Measurements from ENCODE around the gene SEMG2.

DNA sequence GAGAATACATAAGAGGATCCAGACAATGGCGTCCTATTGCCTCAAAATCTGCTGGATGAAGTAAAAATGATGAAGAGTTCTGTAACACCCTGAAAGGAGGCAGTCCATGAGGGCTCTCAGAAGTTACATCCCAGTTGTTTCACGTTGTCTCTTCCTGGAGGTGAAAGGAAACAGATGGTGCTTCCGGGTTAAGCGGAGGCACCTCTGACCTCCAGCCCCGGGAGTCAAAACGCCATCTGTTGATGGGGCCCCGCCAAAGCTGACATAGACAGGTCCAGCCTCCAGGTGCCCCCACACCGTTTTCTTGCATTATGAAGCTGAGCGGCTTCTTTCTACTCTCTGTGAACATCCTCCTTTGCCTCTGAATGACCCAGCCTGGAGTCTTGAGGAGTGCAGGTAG is 9.5 kb downstream of the SEMG2 start:
- TF ChIP-seq, protein P1, sequence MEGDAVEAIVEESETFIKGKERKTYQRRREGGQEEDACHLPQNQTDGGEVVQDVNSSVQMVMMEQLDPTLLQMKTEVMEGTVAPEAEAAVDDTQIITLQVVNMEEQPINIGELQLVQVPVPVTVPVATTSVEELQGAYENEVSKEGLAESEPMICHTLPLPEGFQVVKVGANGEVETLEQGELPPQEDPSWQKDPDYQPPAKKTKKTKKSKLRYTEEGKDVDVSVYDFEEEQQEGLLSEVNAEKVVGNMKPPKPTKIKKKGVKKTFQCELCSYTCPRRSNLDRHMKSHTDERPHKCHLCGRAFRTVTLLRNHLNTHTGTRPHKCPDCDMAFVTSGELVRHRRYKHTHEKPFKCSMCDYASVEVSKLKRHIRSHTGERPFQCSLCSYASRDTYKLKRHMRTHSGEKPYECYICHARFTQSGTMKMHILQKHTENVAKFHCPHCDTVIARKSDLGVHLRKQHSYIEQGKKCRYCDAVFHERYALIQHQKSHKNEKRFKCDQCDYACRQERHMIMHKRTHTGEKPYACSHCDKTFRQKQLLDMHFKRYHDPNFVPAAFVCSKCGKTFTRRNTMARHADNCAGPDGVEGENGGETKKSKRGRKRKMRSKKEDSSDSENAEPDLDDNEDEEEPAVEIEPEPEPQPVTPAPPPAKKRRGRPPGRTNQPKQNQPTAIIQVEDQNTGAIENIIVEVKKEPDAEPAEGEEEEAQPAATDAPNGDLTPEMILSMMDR (conservative IDR thresholded peaks at IDR 0.05), result no peak
- no peak for TF ChIP-seq EZH2 (IDR thresholded peaks at IDR 0.05; ENCODE audit: low read depth)

All from PC-9 (cell line).